H9 (cell line): ENCODE measurements around the gene PEMT. TPM values are rescaled to one million over a fixed set of nuclear protein-coding genes. Genes with fewer than 3 reads are reported as not detected.

Experiments
- DNase-seq: peaks from one replicate; pipeline ENCODE4 v3.0.0-alpha.2; 2017
- H2AFZ ChIP-seq: one replicate; pipeline ENCODE4 v1.6.1; 2013; ENCODE audit warnings: mild to moderate bottlenecking, low read length, control low read depth, moderate library complexity
- H2AK5ac ChIP-seq: 2 replicates; pipeline ENCODE4 v1.6.1; 2013; ENCODE audit warnings: low read length, control low read depth, mixed read lengths; ENCODE audit not compliant: insufficient read length
- H2BK120ac ChIP-seq: one replicate; pipeline ENCODE4 v1.6.1; 2013; ENCODE audit warnings: low read depth, mild to moderate bottlenecking, low read length, control low read depth, inconsistent platforms; ENCODE audit not compliant: poor library complexity, severe bottlenecking
- H2BK12ac ChIP-seq: 2 replicates; pipeline ENCODE4 v1.6.1; 2013; ENCODE audit warnings: low read length, control low read depth, mixed read lengths, low read depth; ENCODE audit not compliant: insufficient read length
- H2BK15ac ChIP-seq: 2 replicates; pipeline ENCODE4 v1.6.1; 2013; ENCODE audit warnings: low read depth, low read length, control low read depth
- H2BK20ac ChIP-seq: one replicate; pipeline ENCODE4 v1.6.1; 2013; ENCODE audit warnings: low read depth, mild to moderate bottlenecking, low read length, control low read depth, inconsistent platforms; ENCODE audit not compliant: poor library complexity, severe bottlenecking
- H2BK5ac ChIP-seq: 2 replicates; pipeline ENCODE4 v1.6.1; 2013; ENCODE audit warnings: low read length, control low read depth, mixed read lengths; ENCODE audit not compliant: insufficient read length
- H3K14ac ChIP-seq: 2 replicates; pipeline ENCODE4 v1.6.1; 2013; ENCODE audit warnings: low read length, control low read depth; ENCODE audit not compliant: insufficient read depth
- H3K18ac ChIP-seq: 2 replicates; pipeline ENCODE4 v1.6.1; 2013; ENCODE audit warnings: low read depth, mild to moderate bottlenecking, mixed read lengths, low read length, control low read depth; ENCODE audit not compliant: insufficient read length
- H3K23ac ChIP-seq: 2 replicates; pipeline ENCODE4 v1.6.1; 2013; ENCODE audit warnings: low read length, control low read depth, mixed read lengths, low read depth; ENCODE audit not compliant: insufficient read length
- H3K23me2 ChIP-seq: 2 replicates; pipeline ENCODE4 v1.6.1; 2013; ENCODE audit warnings: low read depth, mild to moderate bottlenecking, mixed read lengths, low read length, control low read depth; ENCODE audit not compliant: insufficient read length, poor library complexity, severe bottlenecking
- H3K27ac ChIP-seq: 2 replicates; pipeline ENCODE4 v1.5.1; 2013; ENCODE audit warnings: low read length, control low read depth, mixed read lengths, low read depth; ENCODE audit not compliant: insufficient read length
- H3K27me3 ChIP-seq: 2 replicates; pipeline ENCODE4 v1.6.1; 2013; ENCODE audit warnings: low read length, control low read depth, inconsistent platforms; ENCODE audit not compliant: insufficient read depth
- H3K4ac ChIP-seq: 2 replicates; pipeline ENCODE4 v1.6.1; 2013; ENCODE audit warnings: low read depth, mild to moderate bottlenecking, control low read depth, inconsistent platforms, low read length, moderate library complexity
- H3K4me1 ChIP-seq: 2 replicates; pipeline ENCODE4 v1.6.1; 2013; ENCODE audit warnings: low read length, control low read depth, inconsistent platforms; ENCODE audit not compliant: insufficient read depth
- H3K4me2 ChIP-seq: 2 replicates; pipeline ENCODE4 v1.6.1; 2013; ENCODE audit warnings: low read length, control low read depth, mixed read lengths; ENCODE audit not compliant: insufficient read length, insufficient read depth
- H3K56ac ChIP-seq: 2 replicates; pipeline ENCODE4 v1.6.1; 2013; ENCODE audit warnings: low read depth, mild to moderate bottlenecking, mixed read lengths, low read length, control low read depth; ENCODE audit not compliant: insufficient read length
- H3K79me1 ChIP-seq: 2 replicates; pipeline ENCODE4 v1.6.1; 2013; ENCODE audit warnings: low read depth, mild to moderate bottlenecking, moderate library complexity, low read length, control low read depth, inconsistent platforms; ENCODE audit not compliant: insufficient read depth, poor library complexity, severe bottlenecking
- H3K79me2 ChIP-seq: 2 replicates; pipeline ENCODE4 v1.6.1; 2013; ENCODE audit warnings: low read length, control low read depth, inconsistent platforms; ENCODE audit not compliant: insufficient read depth
- H3K9ac ChIP-seq: 2 replicates; pipeline ENCODE4 v1.6.1; 2013; ENCODE audit warnings: low read length, control low read depth, mixed read lengths; ENCODE audit not compliant: insufficient read length; ENCODE audit errors: extremely low read depth
- H3K9me3 ChIP-seq: one replicate; pipeline ENCODE4 v1.6.1; 2013; ENCODE audit warnings: low read depth, low read length, inconsistent platforms; ENCODE audit not compliant: control insufficient read depth
- H3T11ph ChIP-seq: one replicate; pipeline ENCODE4 v1.6.1; 2013; ENCODE audit warnings: mild to moderate bottlenecking, low read length, control low read depth, inconsistent platforms
- H4K20me1 ChIP-seq: one replicate; pipeline ENCODE4 v1.6.1; 2013; ENCODE audit not compliant: control insufficient read depth, insufficient read length, insufficient read depth
- H4K5ac ChIP-seq: 2 replicates; pipeline ENCODE4 v1.6.1; 2013; ENCODE audit warnings: low read depth, mild to moderate bottlenecking, mixed read lengths, low read length, control low read depth; ENCODE audit not compliant: insufficient read length
- H4K8ac ChIP-seq: replicated peaks from 2 replicates; pipeline ENCODE4 v1.6.1; 2013; ENCODE audit warnings: low read length, control low read depth, mixed read lengths, low read depth; ENCODE audit not compliant: insufficient read length
- H4K91ac ChIP-seq: 2 replicates; pipeline ENCODE4 v1.6.1; 2013; ENCODE audit warnings: low read depth, mild to moderate bottlenecking, moderate library complexity, mixed read lengths, low read length, control low read depth; ENCODE audit not compliant: insufficient read length
- H3K27ac Mint-ChIP-seq, 3 experiments: 2 replicates in 2 of 3; 3 replicates in 1 of 3; pipeline ENCODE4 v1.8.0; 2020 to 2021; ENCODE audit warnings: mixed read lengths in 3 of 3, mild to moderate bottlenecking in 1 of 3, moderate library complexity in 1 of 3
- H3K27me3 Mint-ChIP-seq: 2 replicates; pipeline ENCODE4 v1.8.0; 2021; ENCODE audit warnings: low read depth, mild to moderate bottlenecking, moderate library complexity, mixed read lengths
- H3K36me3 Mint-ChIP-seq, 3 experiments: 2 replicates in 2 of 3; 3 replicates in 1 of 3; pipeline ENCODE4 v1.8.0; 2020 to 2021; ENCODE audit warnings: low read depth in 3 of 3, mixed read lengths in 3 of 3; ENCODE audit not compliant: insufficient read depth in 1 of 3
- H3K4me1 Mint-ChIP-seq, 2 experiments: 2 replicates each; pipeline ENCODE4 v1.8.0; 2020; ENCODE audit warnings: mixed read lengths in 2 of 2
- H3K4me3 Mint-ChIP-seq, 2 experiments: 2 replicates in 1 of 2; 3 replicates in 1 of 2; pipeline ENCODE4 v1.8.0; 2020 to 2021; ENCODE audit warnings: mild to moderate bottlenecking in 2 of 2, mixed read lengths in 2 of 2, moderate library complexity in 1 of 2
- H3K9me3 Mint-ChIP-seq, 2 experiments: 2 replicates in 1 of 2; 3 replicates in 1 of 2; pipeline ENCODE4 v1.8.0; 2020; ENCODE audit warnings: mild to moderate bottlenecking in 2 of 2, mixed read lengths in 2 of 2, moderate library complexity in 1 of 2
- CTCF ChIP-seq: fragments of 200-600 bp; sonication (generic); conservative IDR thresholded peaks from 3 replicates; pipeline ENCODE4 v1.8.0; 2021; ENCODE audit warnings: antibody characterized with exemption, mild to moderate bottlenecking
- WGBS: extraction: QIAGEN DNeasy Blood & Tissue Kit; methylation state at CpG from one replicate; pipeline ENCODE4 v1.1.7; 2013; ENCODE audit warnings: missing lambda C conversion rate, low lambda C conversion rate, mixed read lengths; ENCODE audit not compliant: insufficient read length; ENCODE audit errors: extremely low coverage; 5-methylcytosine and 5-hydroxymethylcytosine counted together
- total RNA-seq: library from RNA; stranded (reverse); gene quantifications from 2 replicates; pipeline ENCODE4 v1.2.1, GENCODE V29; 2021

Gene PEMT
- total RNA-seq, 1 experiment from 2014 or later = 63.2 TPM

- Histone ChIP-seq H2BK5ac (no peak overlapping the region), H3K14ac (no peak overlapping the region), H3K4ac (no peak overlapping the region), H3K27me3 (no peaks in the 10 kb centered on the region), H2AK5ac (no peak overlapping the region), H3K56ac (no peak overlapping the region), H2BK20ac (no peak overlapping the region), H3K18ac (no peak overlapping the region), H3K23me2 (no peaks in the 10 kb centered on the region), H3K9me3 (no peaks in the 10 kb centered on the region), H3K4me1 (peaks cover 4% of the 10 kb centered on the region; the same call in 1 of the 2 replicates), H4K8ac (no peak overlapping the region), H3T11ph (no peak overlapping the region), H3K23ac (no peak overlapping the region), H4K91ac (no peak overlapping the region), H3K27ac (no peak overlapping the region), H2BK120ac (no peak overlapping the region), H3K79me1 (no peaks in the 10 kb centered on the region), H3K4me2 (no peak overlapping the region), H2BK15ac (no peak overlapping the region), H3K79me2 (no peaks in the 10 kb centered on the region), H3K9ac (no peak overlapping the region), H2AFZ (no peak overlapping the region), H4K5ac (no peak overlapping the region), H4K20me1 (no peaks in the 10 kb centered on the region), H2BK12ac (no peak overlapping the region)
- TF ChIP-seq CTCF = no peak
- Mint-ChIP-seq H3K27ac (no peak overlapping the region; a peak in 1 of 7 replicates), H3K9me3 (no peaks in the 10 kb centered on the region), H3K27me3 (no peaks in the 10 kb centered on the region), H3K4me3 (no peak overlapping the region), H3K4me1 (peaks cover 26 to 30% of the 10 kb centered on the region in 2 experiments), H3K36me3 (no peaks in the 10 kb centered on the region; a peak in 2 of 7 replicates)
- no peak for DNase-seq
- no CpG with 5 or more reads among the region's 29 CpGs for whole genome bisulfite sequencing
Measured at GRCh38 chr17:17511881-17512858, 79.3 kb downstream of the PEMT start.
